ENCODE results near the gene AZIN2.

AZIN2 gene

DNA sequence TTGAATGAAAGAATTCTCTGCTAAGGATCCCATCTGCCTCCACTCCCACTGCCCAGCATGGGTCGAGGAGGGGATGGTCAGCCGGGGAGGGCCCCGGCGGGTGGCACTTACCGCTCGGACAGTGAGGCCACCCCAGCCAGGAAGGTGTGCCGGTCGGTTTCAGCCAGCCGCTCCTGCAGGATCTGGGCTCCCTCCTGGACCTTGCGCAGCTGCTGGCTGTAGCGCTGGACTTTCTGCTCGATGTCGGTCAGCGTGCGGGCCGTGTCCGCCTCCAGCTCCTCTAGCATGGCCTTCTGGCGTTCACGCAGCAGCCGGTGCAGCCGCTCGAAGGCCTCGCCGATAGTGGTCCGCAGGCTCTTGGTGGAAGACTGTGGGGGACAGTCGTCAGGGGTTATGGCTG, 78.6 kb downstream of the AZIN2 start:
- intact Hi-C loops (cut with DNase I) = no loop called here
- DNase-seq = no peak

- intact Hi-C loops (cut with DNase I) = no loop called here
- DNase-seq = peak; percentile 67 to 95 (median 85)
Measured at GRCh38 chr1:33161061-33161681, 80.2 kb downstream of the AZIN2 start.

GRCh38 chr1:33162141-33162540, 81.2 kb downstream of the AZIN2 start:
- no peak for DNase-seq

DNA sequence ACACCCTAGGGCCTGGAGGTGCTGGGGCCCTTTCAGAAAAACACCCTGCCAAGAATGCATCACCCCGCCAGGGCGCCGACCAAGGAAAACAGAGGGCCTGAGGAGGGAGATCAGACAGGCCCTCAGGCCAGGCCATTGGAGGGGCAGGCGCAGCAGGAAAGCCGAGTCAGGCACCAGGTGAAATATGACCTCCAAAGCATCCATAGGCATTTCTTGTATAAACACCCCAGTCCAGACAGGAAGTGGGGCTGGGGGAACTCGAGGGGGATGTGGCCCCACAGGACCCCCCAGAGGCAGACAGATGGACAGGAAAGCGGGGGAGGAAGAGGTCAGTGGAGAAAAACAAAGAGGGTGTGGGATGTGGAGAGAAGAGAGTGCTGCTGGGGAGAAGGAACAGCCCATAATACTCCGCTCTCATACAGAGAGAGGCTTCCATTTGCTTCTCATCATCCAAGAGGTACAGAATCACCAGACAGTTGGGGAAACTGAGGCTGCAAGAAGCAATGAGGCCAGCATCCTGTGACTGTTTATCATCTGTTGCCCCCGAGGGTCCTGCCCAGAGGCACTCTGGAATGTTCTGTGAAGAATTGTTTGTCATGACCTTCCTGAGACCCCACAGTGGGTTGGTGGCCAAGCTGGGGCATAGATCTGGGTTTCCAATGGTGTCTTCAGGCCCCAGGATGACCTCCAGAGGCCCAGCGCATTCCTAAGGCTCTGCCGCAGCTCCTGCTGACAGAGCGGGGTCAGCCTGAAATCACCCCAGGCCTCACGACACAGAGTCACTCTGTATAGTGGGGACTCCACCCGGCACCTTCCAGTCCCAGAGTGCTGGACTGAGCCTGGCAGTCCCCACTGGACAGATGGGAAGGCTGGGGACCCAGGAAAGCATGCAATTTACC, 82.9 kb downstream of the AZIN2 start:
- intact Hi-C loops (cut with DNase I) = no loop called here
- no peak for DNase-seq

More at GRCh38 chr1:33162141-33162540, 81.2 kb downstream of the AZIN2 start:
- intact Hi-C loops (cut with DNase I) = no loop called here

DNA sequence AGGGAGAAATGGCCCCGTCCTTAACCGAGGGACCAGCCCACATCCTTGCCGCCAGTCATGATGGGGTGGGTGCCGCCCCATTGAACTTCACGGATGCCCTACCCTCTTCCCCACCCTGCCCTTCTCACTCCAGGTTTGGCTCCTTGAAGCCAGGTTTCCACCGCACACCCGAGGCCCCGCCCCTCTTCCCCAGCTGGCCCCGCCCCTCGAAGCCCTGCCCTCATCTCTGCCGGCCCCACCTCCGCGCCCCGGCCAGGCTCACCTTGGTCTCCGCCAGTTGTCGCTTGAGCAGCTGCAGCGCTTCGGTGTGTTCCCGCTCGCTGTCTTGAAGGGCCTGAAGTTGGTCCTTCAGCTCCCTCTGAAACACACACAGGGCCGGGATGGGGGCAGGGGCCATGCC, 84.3 kb downstream of the AZIN2 start:
- DNase-seq = no peak
- intact Hi-C loops (cut with DNase I) = no loop called here

DNA sequence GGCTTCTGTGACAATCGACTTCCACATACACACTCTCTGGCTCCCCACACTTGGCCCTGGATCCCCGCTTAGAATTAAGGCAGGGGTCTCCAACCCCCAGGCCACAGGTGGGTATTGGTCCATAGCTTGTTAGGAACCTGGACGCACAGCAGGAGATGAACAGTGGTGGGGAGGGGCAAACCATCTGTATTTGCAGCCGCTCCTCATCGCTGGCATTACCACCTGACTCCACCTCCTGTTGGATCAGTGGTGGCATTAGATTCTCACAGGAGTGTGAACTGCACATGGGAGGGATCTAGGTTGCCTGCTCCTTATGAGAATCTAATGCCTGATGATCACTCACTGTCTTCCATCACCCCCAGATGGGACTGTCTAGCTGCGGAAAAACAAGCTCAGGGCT, 84.9 kb downstream of the AZIN2 start:
- intact Hi-C loops (cut with DNase I) = no loop called here
- DNase-seq = no peak

GRCh38 chr1:33167650-33168447, 86.9 kb downstream of the AZIN2 start:
- intact Hi-C loops (cut with DNase I) = no loop called here
- DNase-seq = no peak

GRCh38 chr1:33168556-33169289, 87.8 kb downstream of the AZIN2 start:
- DNase-seq = no peak
- intact Hi-C loops (cut with DNase I) = no loop called here

GRCh38 chr1:33169290-33170055, 88.5 kb downstream of the AZIN2 start:
- peak in 34 of 42 donors; percentile 33 to 81 (median 58) for DNase-seq
- intact Hi-C loops (cut with DNase I) = no loop called here
